Measurements from ENCODE around the gene BET1L.
"Not testable (repeated sequence)": the region's sequence is repeated elsewhere in the genome, so short reads cannot be mapped to it uniquely, and the experiment has no call there.

The BET1L gene

GRCh38 chr11:251550-251949 lies 44.4 kb upstream of the BET1L start:
- no peak overlapping the region for H3K4me3 ChIP-seq (ENCODE audit: low read length)
- DNase-seq (ENCODE audit: low read depth) = no peak
- TF ChIP-seq CTCF (conservative IDR thresholded peaks at IDR 0.05; ENCODE audit: low read depth, low read length) = no peak

GRCh38 chr11:250740-251299 lies 43.6 kb upstream of the BET1L start:
- no peak for DNase-seq (ENCODE audit: low read depth)
- no peak overlapping the region for H3K4me3 ChIP-seq (ENCODE audit: low read length)
- TF ChIP-seq CTCF (conservative IDR thresholded peaks at IDR 0.05; ENCODE audit: low read depth, low read length) = peak; percentile 73

GRCh38 chr11:250274-250673 lies 43.1 kb upstream of the BET1L start:
- H3K4me3 ChIP-seq (ENCODE audit: low read length) = no peak overlapping the region
- no peak for TF ChIP-seq CTCF (conservative IDR thresholded peaks at IDR 0.05; ENCODE audit: low read depth, low read length)
- no peak for DNase-seq (ENCODE audit: low read depth)

- no peak overlapping the region for H3K4me3 ChIP-seq (ENCODE audit: low read length)
- no peak for DNase-seq (ENCODE audit: low read depth)
- no peak for TF ChIP-seq CTCF (conservative IDR thresholded peaks at IDR 0.05; ENCODE audit: low read depth, low read length)
These were observed 41.9 kb upstream of the BET1L start for GRCh38 chr11:249062-249461.

- no peak for TF ChIP-seq CTCF (conservative IDR thresholded peaks at IDR 0.05; ENCODE audit: low read depth, low read length)
- DNase-seq (ENCODE audit: low read depth) = no peak
- H3K4me3 ChIP-seq (ENCODE audit: low read length) = no peak overlapping the region
These were observed 37.2 kb upstream of the BET1L start for GRCh38 chr11:244376-244775.

GRCh38 chr11:241634-242033 lies 34.4 kb upstream of the BET1L start:
- H3K4me3 ChIP-seq (ENCODE audit: low read length) = no peak overlapping the region
- TF ChIP-seq CTCF (conservative IDR thresholded peaks at IDR 0.05; ENCODE audit: low read depth, low read length) = no peak
- no peak for DNase-seq (ENCODE audit: low read depth)

GRCh38 chr11:240315-240714 lies 33.1 kb upstream of the BET1L start:
- no peak for TF ChIP-seq CTCF (conservative IDR thresholded peaks at IDR 0.05; ENCODE audit: low read depth, low read length)
- DNase-seq (ENCODE audit: low read depth) = no peak
- no peak overlapping the region for H3K4me3 ChIP-seq (ENCODE audit: low read length)

GRCh38 chr11:238346-238745 lies 31.1 kb upstream of the BET1L start:
- not testable (repeated sequence) for DNase-seq (ENCODE audit: low read depth)
- H3K4me3 ChIP-seq (ENCODE audit: low read length) = peak overlapping the region; percentile 95

Data from retinal pigment epithelial cell (primary cell).